ENCODE data around the gene CYB5RL.

CYB5RL gene

GRCh38 chr1:54246116-54246721, 46.4 kb upstream of the CYB5RL start:
- Histone ChIP-seq H3K27ac (ENCODE audit: low read length, poor library complexity, severe bottlenecking) (no peak overlapping the region), H3K9me3 (ENCODE audit: control insufficient read depth, low read length) (no peaks in the 10 kb centered on the region), H2BK5ac (ENCODE audit: low read depth, low read length, poor library complexity, severe bottlenecking) (no peak overlapping the region), H4K91ac (ENCODE audit: low read length) (no peak overlapping the region), H3K79me1 (replicated peaks; ENCODE audit: low read length, poor library complexity, severe bottlenecking) (peaks cover under 1% of the 10 kb centered on the region), H2BK12ac (ENCODE audit: low read length in 2 of 2) (no peak overlapping the region), H3K18ac (ENCODE audit: low read depth in 1 of 2, low read length in 2 of 2) (no peak overlapping the region), H3K14ac (ENCODE audit: low read length in 2 of 2) (no peak overlapping the region), H2BK120ac (ENCODE audit: low read depth, low read length) (no peak overlapping the region), H2AK5ac (ENCODE audit: low read length, severe bottlenecking) (no peak overlapping the region), H3K36me3 (ENCODE audit: control insufficient read depth in 1 of 2, insufficient read depth in 2 of 2, low read depth in 1 of 2, low read length in 2 of 2) (peaks cover 44 to 50% of the 10 kb centered on the region in 2 experiments), H3K4me1 (ENCODE audit: control insufficient read depth, insufficient read depth, low read depth, low read length) (peaks cover 12% of the 10 kb centered on the region), H4K8ac (ENCODE audit: low read length) (no peak overlapping the region), H3K27me3 (ENCODE audit: control insufficient read depth in 1 of 2, insufficient read depth in 1 of 2, low read length in 2 of 2) (no peaks in the 10 kb centered on the region), H2BK15ac (ENCODE audit: low read depth, poor library complexity, severe bottlenecking) (no peak overlapping the region), H2AFZ (ENCODE audit: low read depth, low read length) (no peak overlapping the region), H3K9ac (ENCODE audit: low read length) (no peak overlapping the region), H3K4ac (ENCODE audit: low read depth in 1 of 2, low read length in 2 of 2) (no peak overlapping the region), H3K4me3 (ENCODE audit: insufficient read depth in 1 of 2, low read depth in 1 of 2, low read length in 2 of 2) (no peak overlapping the region), H3K4me2 (ENCODE audit: low read length, poor library complexity, severe bottlenecking) (no peak overlapping the region), H3K23ac (ENCODE audit: low read length in 2 of 2) (no peak overlapping the region)
- no peak for DNase-seq
- 94% methylated on average over 10 of the region's 10 CpGs for WGBS

GRCh38 chr1:54245501-54245900, 45.7 kb upstream of the CYB5RL start:
- Histone ChIP-seq H4K91ac (ENCODE audit: low read length) (no peak overlapping the region), H3K4ac (ENCODE audit: low read depth in 1 of 2, low read length in 2 of 2) (no peak overlapping the region), H2AK5ac (ENCODE audit: low read length, severe bottlenecking) (no peak overlapping the region), H3K14ac (ENCODE audit: low read length in 2 of 2) (no peak overlapping the region), H3K9me3 (ENCODE audit: control insufficient read depth, low read length) (no peaks in the 10 kb centered on the region), H3K27ac (ENCODE audit: low read length, poor library complexity, severe bottlenecking) (no peak overlapping the region), H4K8ac (ENCODE audit: low read length) (no peak overlapping the region), H3K4me1 (ENCODE audit: control insufficient read depth, insufficient read depth, low read depth, low read length) (peaks cover 12% of the 10 kb centered on the region), H2BK120ac (ENCODE audit: low read depth, low read length) (no peak overlapping the region), H3K4me3 (ENCODE audit: insufficient read depth in 1 of 2, low read depth in 1 of 2, low read length in 2 of 2) (no peak overlapping the region), H3K9ac (ENCODE audit: low read length) (no peak overlapping the region), H3K18ac (ENCODE audit: low read depth in 1 of 2, low read length in 2 of 2) (no peak overlapping the region), H2AFZ (ENCODE audit: low read depth, low read length) (no peak overlapping the region), H2BK15ac (ENCODE audit: low read depth, poor library complexity, severe bottlenecking) (no peak overlapping the region), H2BK5ac (ENCODE audit: low read depth, low read length, poor library complexity, severe bottlenecking) (no peak overlapping the region), H3K4me2 (ENCODE audit: low read length, poor library complexity, severe bottlenecking) (no peak overlapping the region), H3K27me3 (ENCODE audit: control insufficient read depth in 1 of 2, insufficient read depth in 1 of 2, low read length in 2 of 2) (no peaks in the 10 kb centered on the region), H3K79me1 (replicated peaks; ENCODE audit: low read length, poor library complexity, severe bottlenecking) (peaks cover under 1% of the 10 kb centered on the region), H3K23ac (ENCODE audit: low read length in 2 of 2) (no peak overlapping the region), H3K36me3 (ENCODE audit: control insufficient read depth in 1 of 2, insufficient read depth in 2 of 2, low read depth in 1 of 2, low read length in 2 of 2) (peaks cover 48 to 51% of the 10 kb centered on the region in 2 experiments), H2BK12ac (ENCODE audit: low read length in 2 of 2) (no peak overlapping the region)
- no peak for DNase-seq
- 83% methylated on average over 4 of the region's 4 CpGs for WGBS

GRCh38 chr1:54244655-54245054, 44.8 kb upstream of the CYB5RL start:
- H2AK5ac ChIP-seq (ENCODE audit: low read length, severe bottlenecking), result no peak overlapping the region
- H2AFZ ChIP-seq (ENCODE audit: low read depth, low read length), result no peak overlapping the region
- no peak for DNase-seq
- no peaks in the 10 kb centered on the region for H3K27me3 ChIP-seq (ENCODE audit: control insufficient read depth in 1 of 2, insufficient read depth in 1 of 2, low read length in 2 of 2)
- H3K18ac ChIP-seq (ENCODE audit: low read depth in 1 of 2, low read length in 2 of 2), result no peak overlapping the region
- H3K9me3 ChIP-seq (ENCODE audit: control insufficient read depth, low read length), result no peaks in the 10 kb centered on the region
- H2BK5ac ChIP-seq (ENCODE audit: low read depth, low read length, poor library complexity, severe bottlenecking), result no peak overlapping the region
- no peak overlapping the region for H3K9ac ChIP-seq (ENCODE audit: low read length)
- 93% methylated on average over 7 of the region's 7 CpGs for WGBS
- no peak overlapping the region for H2BK12ac ChIP-seq (ENCODE audit: low read length in 2 of 2)
- H3K23ac ChIP-seq (ENCODE audit: low read length in 2 of 2), result no peak overlapping the region
- H3K79me1 ChIP-seq (replicated peaks; ENCODE audit: low read length, poor library complexity, severe bottlenecking), result peaks cover 1% of the 10 kb centered on the region
- no peak overlapping the region for H3K4me2 ChIP-seq (ENCODE audit: low read length, poor library complexity, severe bottlenecking)
- H3K4me3 ChIP-seq (ENCODE audit: insufficient read depth in 1 of 2, low read depth in 1 of 2, low read length in 2 of 2), result no peak overlapping the region
- no peak overlapping the region for H3K4ac ChIP-seq (ENCODE audit: low read depth in 1 of 2, low read length in 2 of 2)
- H3K27ac ChIP-seq (ENCODE audit: low read length, poor library complexity, severe bottlenecking), result no peak overlapping the region
- H4K8ac ChIP-seq (ENCODE audit: low read length), result no peak overlapping the region
- H2BK15ac ChIP-seq (ENCODE audit: low read depth, poor library complexity, severe bottlenecking), result no peak overlapping the region
- peaks cover 52% of the 10 kb centered on the region in 2 experiments for H3K36me3 ChIP-seq (ENCODE audit: control insufficient read depth in 1 of 2, insufficient read depth in 2 of 2, low read depth in 1 of 2, low read length in 2 of 2)
- H3K14ac ChIP-seq (ENCODE audit: low read length in 2 of 2), result no peak overlapping the region
- H4K91ac ChIP-seq (ENCODE audit: low read length), result no peak overlapping the region
- peaks cover 8% of the 10 kb centered on the region for H3K4me1 ChIP-seq (ENCODE audit: control insufficient read depth, insufficient read depth, low read depth, low read length)
- H2BK120ac ChIP-seq (ENCODE audit: low read depth, low read length), result no peak overlapping the region

GRCh38 chr1:54243022-54243421, 43.2 kb upstream of the CYB5RL start:
- Histone ChIP-seq H2BK12ac (ENCODE audit: low read length in 2 of 2) (no peak overlapping the region), H3K4me1 (ENCODE audit: control insufficient read depth, insufficient read depth, low read depth, low read length) (peaks cover 12% of the 10 kb centered on the region), H3K4me3 (ENCODE audit: insufficient read depth in 1 of 2, low read depth in 1 of 2, low read length in 2 of 2) (no peak overlapping the region), H3K79me1 (replicated peaks; ENCODE audit: low read length, poor library complexity, severe bottlenecking) (peaks cover 1% of the 10 kb centered on the region), H3K4ac (ENCODE audit: low read depth in 1 of 2, low read length in 2 of 2) (no peak overlapping the region), H3K18ac (ENCODE audit: low read depth in 1 of 2, low read length in 2 of 2) (no peak overlapping the region), H3K27ac (ENCODE audit: low read length, poor library complexity, severe bottlenecking) (no peak overlapping the region), H4K8ac (ENCODE audit: low read length) (no peak overlapping the region), H3K27me3 (ENCODE audit: control insufficient read depth in 1 of 2, insufficient read depth in 1 of 2, low read length in 2 of 2) (no peaks in the 10 kb centered on the region), H2BK120ac (ENCODE audit: low read depth, low read length) (no peak overlapping the region), H4K91ac (ENCODE audit: low read length) (no peak overlapping the region), H3K36me3 (ENCODE audit: control insufficient read depth in 1 of 2, insufficient read depth in 2 of 2, low read depth in 1 of 2, low read length in 2 of 2) (peaks cover 58 to 64% of the 10 kb centered on the region in 2 experiments), H3K4me2 (ENCODE audit: low read length, poor library complexity, severe bottlenecking) (no peak overlapping the region), H3K23ac (ENCODE audit: low read length in 2 of 2) (no peak overlapping the region), H3K14ac (ENCODE audit: low read length in 2 of 2) (no peak overlapping the region), H2BK5ac (ENCODE audit: low read depth, low read length, poor library complexity, severe bottlenecking) (no peak overlapping the region), H3K9me3 (ENCODE audit: control insufficient read depth, low read length) (no peaks in the 10 kb centered on the region), H2BK15ac (ENCODE audit: low read depth, poor library complexity, severe bottlenecking) (no peak overlapping the region), H2AFZ (ENCODE audit: low read depth, low read length) (no peak overlapping the region), H2AK5ac (ENCODE audit: low read length, severe bottlenecking) (no peak overlapping the region), H3K9ac (ENCODE audit: low read length) (no peak overlapping the region)
- 94% methylated on average over 13 of the region's 13 CpGs for WGBS
- no peak for DNase-seq

All from mesenchymal stem cell (in vitro differentiated cells and primary cell).